Suprapubic skin (tissue), 4 donors: Measurements from ENCODE around the gene SCAPER.
"Not testable (repeated sequence)": the region's sequence is repeated elsewhere in the genome, so short reads cannot be mapped to it uniquely, and the experiment has no call there.

Experiments used
- EP300 ChIP-seq: sonication (generic); formaldehyde crosslinking; IDR thresholded peaks from one replicate; pipeline ENCODE4 v1.6.1; 2017; ENCODE audit warnings: antibody characterized with exemption
- POLR2A ChIP-seq, 2 donors: fragments of 450-650 bp; IDR thresholded peaks; one replicate each; pipeline ENCODE4 v1.6.1; 2017; ENCODE audit warnings: antibody characterized with exemption in 2 of 2, mild to moderate bottlenecking in 2 of 2, moderate library complexity in 2 of 2
- POLR2AphosphoS5 ChIP-seq, 3 donors: sonication (generic); formaldehyde crosslinking; IDR thresholded peaks; one replicate each; pipeline ENCODE4 v1.6.1; 2017; ENCODE audit warnings: antibody characterized with exemption in 3 of 3
- TF ChIP-seq, protein P1 (sequence below), 2 donors: fragments of 200-600 bp in 1 of 2; fragments of 450-650 bp in 1 of 2; sonication (generic) in 1 of 2; IDR thresholded peaks; one replicate each; pipeline ENCODE4 v1.5.1; 2016 to 2019; ENCODE audit warnings: antibody characterized with exemption in 2 of 2, mild to moderate bottlenecking in 1 of 2, moderate library complexity in 1 of 2

DNA sequence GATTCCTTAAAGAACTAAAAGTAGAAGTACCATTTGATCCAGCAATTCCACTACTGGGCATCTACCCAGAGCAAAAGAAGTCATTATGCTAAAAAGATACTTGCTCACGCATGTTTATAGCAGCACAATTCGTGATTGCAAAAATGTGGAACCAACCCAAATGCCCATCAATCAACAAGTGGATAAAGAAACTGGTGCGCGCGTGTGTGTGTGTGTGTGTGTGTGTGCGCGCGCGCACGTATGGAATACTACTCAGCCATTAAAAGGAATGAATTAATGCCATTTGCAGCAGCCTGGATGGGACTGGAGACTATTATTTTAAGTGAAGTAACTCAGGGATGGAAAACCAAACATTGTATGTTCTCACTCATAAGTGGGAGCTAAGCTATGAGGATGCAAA is 394.5 kb downstream of the SCAPER start:
- TF ChIP-seq, protein P1, sequence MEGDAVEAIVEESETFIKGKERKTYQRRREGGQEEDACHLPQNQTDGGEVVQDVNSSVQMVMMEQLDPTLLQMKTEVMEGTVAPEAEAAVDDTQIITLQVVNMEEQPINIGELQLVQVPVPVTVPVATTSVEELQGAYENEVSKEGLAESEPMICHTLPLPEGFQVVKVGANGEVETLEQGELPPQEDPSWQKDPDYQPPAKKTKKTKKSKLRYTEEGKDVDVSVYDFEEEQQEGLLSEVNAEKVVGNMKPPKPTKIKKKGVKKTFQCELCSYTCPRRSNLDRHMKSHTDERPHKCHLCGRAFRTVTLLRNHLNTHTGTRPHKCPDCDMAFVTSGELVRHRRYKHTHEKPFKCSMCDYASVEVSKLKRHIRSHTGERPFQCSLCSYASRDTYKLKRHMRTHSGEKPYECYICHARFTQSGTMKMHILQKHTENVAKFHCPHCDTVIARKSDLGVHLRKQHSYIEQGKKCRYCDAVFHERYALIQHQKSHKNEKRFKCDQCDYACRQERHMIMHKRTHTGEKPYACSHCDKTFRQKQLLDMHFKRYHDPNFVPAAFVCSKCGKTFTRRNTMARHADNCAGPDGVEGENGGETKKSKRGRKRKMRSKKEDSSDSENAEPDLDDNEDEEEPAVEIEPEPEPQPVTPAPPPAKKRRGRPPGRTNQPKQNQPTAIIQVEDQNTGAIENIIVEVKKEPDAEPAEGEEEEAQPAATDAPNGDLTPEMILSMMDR (IDR thresholded peaks at IDR 0.05), result not testable (repeated sequence)
- TF ChIP-seq POLR2A (IDR thresholded peaks at IDR 0.05); POLR2AphosphoS5 (IDR thresholded peaks at IDR 0.05); EP300: not testable (repeated sequence)
